Smooth muscle cell (in vitro differentiated cells): ENCODE results near the gene NOXO1. TPM values are rescaled to one million over a fixed set of nuclear protein-coding genes. Genes with fewer than 3 reads are reported as not detected.
A peak's percentile ranks its signal among the peaks of the same experiment; 100 is the strongest.

Experiments
- DNase-seq: peaks from one replicate; lab custom pipeline; 2025; ENCODE audit not compliant: unreplicated experiment; lab: John Stamatoyannopoulos, UW
- H2AFZ ChIP-seq: fragments of 200-600 bp; sonication (generic); 2 replicates; pipeline ENCODE4 v1.6.0; 2016; ENCODE audit warnings: antibody characterized with exemption, low read depth, mild to moderate bottlenecking
- H3F3A ChIP-seq: fragments of 200-600 bp; sonication (generic); 2 replicates; pipeline ENCODE4 v1.6.0; 2017; ENCODE audit warnings: antibody characterized with exemption, low read depth
- H3K27ac ChIP-seq: fragments of 200-600 bp; sonication (generic); 2 replicates; pipeline ENCODE4 v1.5.1; 2016; ENCODE audit warnings: low read depth, mild to moderate bottlenecking
- H3K27me3 ChIP-seq: fragments of 200-600 bp; sonication (generic); 2 replicates; pipeline ENCODE4 v1.6.1; 2016; ENCODE audit warnings: low read depth, mild to moderate bottlenecking
- H3K36me3 ChIP-seq: fragments of 200-600 bp; sonication (generic); 2 replicates; pipeline ENCODE4 v1.5.1; 2016; ENCODE audit warnings: low read depth
- H3K4me1 ChIP-seq: fragments of 200-600 bp; sonication (generic); 2 replicates; pipeline ENCODE4 v1.5.1; 2016; ENCODE audit warnings: low read depth
- H3K4me2 ChIP-seq: fragments of 200-600 bp; sonication (generic); 2 replicates; pipeline ENCODE4 v1.6.0; 2016; ENCODE audit warnings: mild to moderate bottlenecking
- H3K4me3 ChIP-seq: fragments of 200-600 bp; sonication (generic); 2 replicates; pipeline ENCODE4 v1.5.1; 2016; ENCODE audit warnings: mild to moderate bottlenecking
- H3K79me2 ChIP-seq: fragments of 200-600 bp; sonication (generic); 2 replicates; pipeline ENCODE4 v1.6.0; 2016; ENCODE audit warnings: low read depth, mild to moderate bottlenecking
- H3K9ac ChIP-seq: fragments of 200-600 bp; sonication (generic); 2 replicates; pipeline ENCODE4 v1.6.0; 2016; ENCODE audit warnings: low read depth
- H3K9me3 ChIP-seq: fragments of 200-600 bp; sonication (generic); replicated peaks from 2 replicates; pipeline ENCODE4 v1.5.1; 2016; ENCODE audit warnings: low read depth
- H4K20me1 ChIP-seq: fragments of 200-600 bp; sonication (generic); 2 replicates; pipeline ENCODE4 v1.6.0; 2016; ENCODE audit warnings: low read depth
- WGBS: methylation state at CpG from one replicate; pipeline ENCODE4 v1.1.7; 2016; ENCODE audit warnings: low lambda C conversion rate; 5-methylcytosine and 5-hydroxymethylcytosine counted together
- polyA plus RNA-seq: library from polyadenylated mRNA; unstranded; fragments of >200 nt; fragmentation: Nextera tagmentation; extraction: Ambion mirVana; gene quantifications from 2 replicates; pipeline ENCODE4 v1.2.1, GENCODE V29; 2016
- total RNA-seq: library from RNA; depleted of rRNA; stranded (reverse); fragments of >200 nt; gene quantifications from 2 replicates; pipeline ENCODE4 v1.2.3, GENCODE V29; 2014
- TF ChIP-seq, protein P1 (sequence below): fragments of 200-600 bp; sonication (generic); IDR thresholded peaks from 2 replicates; pipeline ENCODE4 v1.5.1; 2017; ENCODE audit warnings: borderline replicate concordance, mild to moderate bottlenecking, antibody characterized with exemption; ENCODE audit not compliant: insufficient read depth, poor library complexity, severe bottlenecking

The NOXO1 gene
- total and polyA plus RNA-seq, 2 experiments from 2014 or later = 0.13 to 0.35 TPM

DNA sequence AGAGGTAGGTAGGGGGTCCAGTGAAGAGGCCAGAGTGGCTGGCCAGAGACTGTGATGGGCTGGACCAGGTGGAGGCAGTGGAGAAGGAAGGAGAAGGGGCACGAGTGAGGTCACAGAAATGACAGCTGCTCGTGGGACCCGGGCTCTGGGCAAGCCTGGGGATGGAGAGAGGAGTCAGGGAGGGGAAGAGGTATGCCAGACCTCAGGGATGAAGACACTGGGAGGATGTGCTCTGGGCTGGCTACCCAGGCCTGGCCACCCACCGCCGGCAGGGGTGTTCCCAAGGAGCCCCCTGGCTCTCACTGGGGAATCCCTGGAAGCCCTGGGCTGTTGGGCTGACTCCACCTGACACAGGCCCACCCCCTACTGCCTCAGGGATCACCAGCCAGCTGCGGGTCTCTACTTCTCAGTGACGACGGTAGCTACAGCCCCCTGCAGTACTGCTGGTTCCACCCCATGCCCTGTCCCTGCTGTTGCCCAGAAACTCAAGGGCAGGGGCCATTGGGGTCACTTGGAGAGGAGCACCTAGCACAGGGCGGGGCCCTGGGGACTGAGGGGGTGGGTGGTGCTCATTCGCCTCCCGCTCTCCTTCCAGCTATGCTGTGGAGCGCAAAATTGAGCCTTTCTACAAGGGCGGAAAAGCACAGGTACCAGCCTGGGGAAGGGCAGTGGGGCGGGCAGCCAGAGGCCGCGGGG is 7.7 kb downstream of the NOXO1 start:
- H3F3A ChIP-seq = no peaks in the 10 kb centered on the region
- no peaks in the 10 kb centered on the region for H3K36me3 ChIP-seq
- 98% methylated on average over 16 of the region's 16 CpGs for WGBS
- no peak overlapping the region for H3K27ac ChIP-seq
- no peak overlapping the region for H3K4me3 ChIP-seq
- no peak for DNase-seq
- peaks cover 11% of the 10 kb centered on the region for H3K27me3 ChIP-seq
- peaks cover 5% of the 10 kb centered on the region for H3K4me1 ChIP-seq
- H2AFZ ChIP-seq = no peak overlapping the region
- H3K4me2 ChIP-seq = peak overlapping the region; percentile 85
- no peaks in the 10 kb centered on the region for H4K20me1 ChIP-seq
- no peak overlapping the region for H3K9ac ChIP-seq
- H3K79me2 ChIP-seq = peaks cover 18% of the 10 kb centered on the region
- H3K9me3 ChIP-seq = no peaks in the 10 kb centered on the region
- TF ChIP-seq, protein P1, sequence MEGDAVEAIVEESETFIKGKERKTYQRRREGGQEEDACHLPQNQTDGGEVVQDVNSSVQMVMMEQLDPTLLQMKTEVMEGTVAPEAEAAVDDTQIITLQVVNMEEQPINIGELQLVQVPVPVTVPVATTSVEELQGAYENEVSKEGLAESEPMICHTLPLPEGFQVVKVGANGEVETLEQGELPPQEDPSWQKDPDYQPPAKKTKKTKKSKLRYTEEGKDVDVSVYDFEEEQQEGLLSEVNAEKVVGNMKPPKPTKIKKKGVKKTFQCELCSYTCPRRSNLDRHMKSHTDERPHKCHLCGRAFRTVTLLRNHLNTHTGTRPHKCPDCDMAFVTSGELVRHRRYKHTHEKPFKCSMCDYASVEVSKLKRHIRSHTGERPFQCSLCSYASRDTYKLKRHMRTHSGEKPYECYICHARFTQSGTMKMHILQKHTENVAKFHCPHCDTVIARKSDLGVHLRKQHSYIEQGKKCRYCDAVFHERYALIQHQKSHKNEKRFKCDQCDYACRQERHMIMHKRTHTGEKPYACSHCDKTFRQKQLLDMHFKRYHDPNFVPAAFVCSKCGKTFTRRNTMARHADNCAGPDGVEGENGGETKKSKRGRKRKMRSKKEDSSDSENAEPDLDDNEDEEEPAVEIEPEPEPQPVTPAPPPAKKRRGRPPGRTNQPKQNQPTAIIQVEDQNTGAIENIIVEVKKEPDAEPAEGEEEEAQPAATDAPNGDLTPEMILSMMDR = no peak

- Histone ChIP-seq H3K36me3 (no peaks in the 10 kb centered on the region), H4K20me1 (no peaks in the 10 kb centered on the region), H3K4me3 (peak overlapping the region; percentile 79), H3K4me2 (peak overlapping the region; percentile 85), H2AFZ (no peak overlapping the region), H3K9me3 (no peaks in the 10 kb centered on the region), H3K9ac (peak overlapping the region; percentile 86), H3K4me1 (peaks cover 5% of the 10 kb centered on the region), H3K27me3 (no peaks in the 10 kb centered on the region), H3F3A (no peaks in the 10 kb centered on the region), H3K27ac (peak overlapping the region; percentile 77), H3K79me2 (peaks cover 18% of the 10 kb centered on the region)
- DNase-seq = no peak
- WGBS = 9% methylated on average over 22 of the region's 22 CpGs
- TF ChIP-seq, protein P1 = no peak
Observed at GRCh38 chr16:1972490-1972877, 8.8 kb downstream of the NOXO1 start.

GRCh38 chr16:1971796-1972489 is 9.3 kb downstream of the NOXO1 start, which contains the start of gene TBL3:
Gene TBL3 (plus strand): TSS chr16:1972053. CDS start chr16:1972165, 112 bp downstream.
- Histone ChIP-seq H3K4me3 (peak within 1 kb of the TSS; percentile 79), H4K20me1 (no peaks in the 10 kb centered on the region), H3K27me3 (no peaks in the 10 kb centered on the region), H3K9me3 (no peaks in the 10 kb centered on the region), H3K36me3 (no peaks in the 10 kb centered on the region), H2AFZ (peak within 1 kb of the TSS; percentile 40), H3K4me2 (peak within 1 kb of the TSS; percentile 85), H3K4me1 (peaks cover 5% of the 10 kb centered on the region), H3F3A (no peaks in the 10 kb centered on the region), H3K9ac (peak within 1 kb of the TSS; percentile 86), H3K27ac (peak within 1 kb of the TSS; percentile 77), H3K79me2 (peaks cover 18% of the 10 kb centered on the region)
- DNase-seq = peak; percentile 81
- TF ChIP-seq, protein P1 = no peak
- WGBS = under 1% methylated on average over 68 of the region's 78 CpGs
